HG03558 (cell line): ENCODE measurements around the gene SNX20.

Experiments
- ATAC-seq: cut with Tn5 transposase; IDR thresholded peaks from one replicate; pipeline ENCODE4 v1.9.1; 2021; ENCODE audit warnings: moderate number of reproducible peaks; ENCODE audit not compliant: unreplicated experiment; ENCODE audit errors: extremely low read depth

Gene SNX20

DNA sequence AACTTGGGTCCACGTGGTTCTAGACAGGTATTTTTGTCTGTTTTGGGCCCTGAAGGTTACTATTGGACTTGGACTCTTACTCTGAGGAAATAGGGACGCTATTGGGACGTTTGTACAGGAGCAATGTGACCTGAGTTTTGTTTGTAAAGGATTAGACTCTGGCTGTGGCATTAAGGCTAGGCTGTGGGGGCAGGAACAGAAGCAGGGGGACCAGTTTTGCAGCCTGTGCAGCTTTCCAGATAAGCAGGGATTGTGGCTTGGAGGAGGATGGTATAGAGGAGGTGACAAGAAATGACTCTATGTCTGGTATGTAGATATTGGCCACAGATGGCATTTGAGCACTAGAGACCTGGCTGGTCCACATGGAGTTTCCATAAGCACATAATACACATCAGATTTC is 25.1 kb upstream of the SNX20 start:
- ATAC-seq = no peak

- ATAC-seq = no peak
Observed at GRCh38 chr16:50705436-50706110, 24.5 kb upstream of the SNX20 start.

- ATAC-seq = no peak
Observed at GRCh38 chr16:50704245-50704644, 23.1 kb upstream of the SNX20 start.

DNA sequence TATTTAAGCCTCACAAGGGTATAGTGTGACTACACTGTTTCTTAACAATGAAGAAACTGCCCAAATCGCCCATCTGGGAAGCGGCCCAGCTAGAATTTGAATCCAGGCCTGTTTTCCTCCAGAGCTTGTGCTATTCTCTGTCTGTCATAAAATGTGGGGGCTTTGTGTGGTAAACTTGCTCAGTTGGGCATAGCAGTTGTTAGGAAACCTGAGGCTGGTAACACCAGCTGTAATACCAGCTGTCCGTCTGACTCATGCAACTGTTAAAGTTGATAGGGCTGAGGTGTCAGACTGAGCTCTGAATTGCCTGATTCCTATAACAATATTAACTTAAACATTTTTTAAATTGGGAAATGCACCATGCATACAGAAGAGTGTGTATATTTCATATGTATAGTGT is 21.6 kb upstream of the SNX20 start:
- ATAC-seq = no peak

DNA sequence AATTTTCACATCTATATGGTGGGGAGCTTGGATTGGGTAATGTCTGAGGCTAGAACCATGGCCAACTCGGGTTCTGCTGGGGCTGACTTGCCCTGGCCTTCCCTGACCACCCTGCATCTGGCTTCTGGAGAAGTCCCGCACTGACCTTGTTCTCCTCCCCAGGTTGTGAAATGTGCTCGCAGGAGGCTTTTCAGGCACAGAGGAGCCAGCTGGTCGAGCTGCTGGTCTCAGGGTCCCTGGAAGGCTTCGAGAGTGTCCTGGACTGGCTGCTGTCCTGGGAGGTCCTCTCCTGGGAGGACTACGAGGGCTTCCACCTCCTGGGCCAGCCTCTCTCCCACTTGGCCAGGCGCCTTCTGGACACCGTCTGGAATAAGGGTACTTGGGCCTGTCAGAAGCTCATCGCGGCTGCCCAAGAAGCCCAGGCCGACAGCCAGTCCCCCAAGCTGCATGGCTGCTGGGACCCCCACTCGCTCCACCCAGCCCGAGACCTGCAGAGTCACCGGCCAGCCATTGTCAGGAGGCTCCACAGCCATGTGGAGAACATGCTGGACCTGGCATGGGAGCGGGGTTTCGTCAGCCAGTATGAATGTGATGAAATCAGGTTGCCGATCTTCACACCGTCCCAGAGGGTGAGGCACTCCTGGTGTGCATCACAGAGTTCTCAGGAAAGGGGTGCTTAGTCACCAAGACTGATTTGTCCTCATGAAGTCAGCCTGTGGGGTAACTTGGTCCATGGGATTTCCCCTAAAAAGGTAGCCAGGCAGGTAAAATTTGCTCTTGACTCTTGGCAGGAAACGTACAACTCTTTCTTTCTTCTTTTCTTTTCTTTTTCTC is 18.4 kb upstream of the SNX20 start:
- no peak for ATAC-seq

GRCh38 chr16:50697881-50698767 is 17.0 kb upstream of the SNX20 start:
- no peak for ATAC-seq

DNA sequence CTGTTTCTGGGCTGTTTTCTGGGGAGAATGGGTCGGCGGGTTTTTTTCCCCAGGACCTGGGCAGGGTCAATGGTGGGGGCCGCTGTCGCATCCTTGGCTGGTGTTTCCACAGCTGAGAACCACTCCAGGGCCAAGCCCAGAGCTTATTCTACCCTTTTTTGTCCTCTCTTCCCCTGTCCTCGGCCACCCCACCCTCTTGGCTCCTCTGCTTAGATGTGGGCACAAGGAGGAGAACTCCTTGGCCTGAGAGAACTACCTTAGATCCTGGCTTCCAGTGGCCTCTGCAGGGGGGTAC is 16.3 kb upstream of the SNX20 start:
- no peak for ATAC-seq

DNA sequence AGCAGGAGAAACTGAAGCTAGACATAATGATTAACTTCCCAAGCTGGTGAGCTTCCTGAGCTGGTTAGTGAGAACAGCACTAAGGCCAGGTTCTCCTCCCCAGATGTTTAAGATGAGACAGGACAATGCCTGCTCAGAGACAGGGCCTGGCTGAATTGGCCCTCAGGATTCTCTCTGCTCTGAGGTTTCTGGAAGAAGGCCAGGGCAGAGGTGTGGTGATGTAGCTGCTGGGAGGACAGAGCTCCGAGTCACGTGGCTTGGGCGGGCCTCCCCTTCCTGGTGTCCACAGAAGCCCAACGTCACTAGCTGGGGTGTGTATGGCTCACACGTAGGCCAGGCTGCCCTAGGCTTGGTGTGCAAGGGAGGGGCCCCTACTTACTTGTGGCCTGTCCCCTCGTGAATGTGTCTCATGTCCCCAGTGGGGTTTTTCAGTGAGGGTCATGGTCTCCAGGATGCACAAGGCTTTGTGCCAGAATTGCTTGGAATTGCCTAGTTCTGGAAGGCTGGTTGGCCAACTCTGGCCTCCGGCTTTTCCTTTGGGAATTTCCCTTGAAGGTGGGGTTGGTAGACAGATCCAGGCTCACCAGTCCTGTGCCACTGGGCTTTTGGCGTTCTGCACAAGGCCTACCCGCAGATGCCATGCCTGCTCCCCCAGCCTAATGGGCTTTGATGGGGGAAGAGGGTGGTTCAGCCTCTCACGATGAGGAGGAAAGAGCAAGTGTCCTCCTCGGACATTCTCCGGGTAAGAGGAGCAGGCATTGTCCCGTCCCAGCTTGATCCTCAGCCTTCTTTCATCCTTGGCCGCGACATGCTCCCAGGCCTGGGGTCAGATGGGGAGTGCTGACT is 15.7 kb upstream of the SNX20 start:
- ATAC-seq = peak; percentile 41

DNA sequence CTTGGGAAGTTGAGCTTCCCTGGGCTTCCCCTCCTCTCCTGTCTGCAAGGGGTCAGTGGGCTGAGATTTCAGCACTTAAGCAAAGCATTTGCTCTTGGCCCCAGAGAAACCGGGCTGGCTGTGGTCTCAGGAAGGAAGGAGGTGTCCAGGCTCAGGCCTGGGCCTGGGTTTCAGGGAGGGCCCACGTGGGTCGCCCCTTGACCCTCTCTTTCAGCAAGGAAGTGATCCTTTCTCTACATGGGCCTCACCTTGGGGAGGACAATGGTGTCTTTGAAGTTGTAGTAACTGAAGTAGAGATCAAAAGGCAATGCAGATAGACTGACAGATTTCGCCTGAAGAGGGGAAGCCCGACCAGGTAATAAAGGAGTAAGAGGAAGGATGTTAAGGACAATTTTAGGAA is 15.0 kb upstream of the SNX20 start:
- ATAC-seq = no peak

GRCh38 chr16:50695017-50696000 is 14.2 kb upstream of the SNX20 start:
- ATAC-seq = no peak

- no peak for ATAC-seq
Observed at GRCh38 chr16:50694206-50694605, 13.1 kb upstream of the SNX20 start.

GRCh38 chr16:50692999-50693781 is 12.1 kb upstream of the SNX20 start, which contains the start of gene NOD2:
Gene NOD2 (plus strand): TSS chr16:50693606. CDS start chr16:50699496, 5,890 bp downstream.
- no peak for ATAC-seq

DNA sequence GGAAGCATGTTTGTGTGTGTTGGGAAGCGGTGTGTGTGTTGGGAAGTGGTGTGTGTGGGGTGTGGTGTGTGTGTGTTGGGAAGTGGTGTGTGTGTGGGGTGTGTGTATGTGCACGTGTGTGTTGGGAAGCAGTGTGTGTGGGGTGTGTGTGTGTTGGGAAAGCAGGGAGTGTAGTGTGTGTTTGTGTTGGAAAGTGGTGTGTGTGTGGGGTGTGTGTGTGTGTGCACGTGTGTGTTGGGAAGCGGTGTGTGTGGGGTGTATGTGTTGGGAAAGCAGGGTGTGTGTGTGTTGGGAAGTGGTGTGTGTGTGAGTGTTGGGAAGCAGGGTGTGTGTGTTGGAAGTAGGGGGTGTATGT is 11.5 kb upstream of the SNX20 start:
- ATAC-seq = no peak

- no peak for ATAC-seq
Observed at GRCh38 chr16:50690177-50690576, 9.1 kb upstream of the SNX20 start.

GRCh38 chr16:50688867-50689266 is 7.8 kb upstream of the SNX20 start:
- no peak for ATAC-seq

- no peak for ATAC-seq
Observed at GRCh38 chr16:50688083-50688482, 7.0 kb upstream of the SNX20 start.

DNA sequence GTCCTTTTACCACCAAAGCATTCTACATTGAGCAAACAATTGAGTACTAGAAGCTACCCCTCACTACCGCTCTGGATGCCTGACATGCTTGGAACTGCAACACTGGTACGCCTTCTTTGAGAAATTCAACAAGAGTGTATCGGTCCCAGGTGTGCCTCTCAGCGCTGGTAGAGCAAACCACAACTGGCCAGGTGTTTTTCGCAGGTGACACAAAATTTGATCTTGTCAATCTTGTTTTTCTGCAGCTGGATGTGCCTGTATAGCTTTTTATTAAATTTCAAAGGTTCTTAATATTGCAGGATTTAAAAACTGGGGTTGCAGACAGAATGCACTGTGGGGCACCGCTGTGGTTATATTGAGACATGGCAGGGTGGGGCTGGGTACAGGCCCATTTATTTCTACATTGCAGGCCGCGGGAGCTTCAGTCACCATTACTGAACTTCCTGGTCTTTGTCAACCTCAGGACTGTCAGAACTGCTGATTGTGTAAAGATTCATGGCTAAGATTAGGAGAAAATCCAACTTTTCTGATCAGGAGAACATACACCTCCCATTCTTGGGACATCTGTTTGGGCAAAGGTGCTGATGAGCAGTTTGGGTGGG is 4.5 kb upstream of the SNX20 start:
- no peak for ATAC-seq
